ENCODE data around the gene HNMT.

DNA sequence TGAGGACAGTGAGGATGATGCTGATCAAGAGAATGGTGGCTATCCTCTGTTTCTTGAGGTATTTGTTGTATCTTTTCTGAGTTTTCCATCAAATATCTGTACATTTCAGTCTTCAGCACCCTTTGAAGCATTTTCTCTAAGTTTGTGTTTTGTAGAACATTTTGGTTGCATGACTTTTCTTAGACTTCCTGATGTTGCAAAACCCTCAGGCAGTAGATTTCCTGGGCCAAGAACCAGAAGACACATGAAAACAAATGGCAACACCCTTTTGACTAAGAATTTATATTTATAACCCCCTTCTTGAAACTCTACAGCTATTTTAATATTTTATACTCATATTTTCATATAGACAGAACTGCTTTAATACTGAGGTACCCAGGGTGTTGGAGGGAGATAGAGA, 16.2 kb downstream of the HNMT start:
- TF ChIP-seq EZH2 (IDR thresholded peaks at IDR 0.05) (no peak), POLR2AphosphoS5 (IDR thresholded peaks at IDR 0.05; ENCODE audit: borderline replicate concordance, low read depth, low read length) (no peak), FOXP2 (optimal IDR thresholded peaks at IDR 0.05; ENCODE audit: control extremely low read depth, extremely low read length, insufficient read depth) (no peak)
